Urothelium cell line (cell line): ENCODE results near the gene CIPC.

Experiments used
- DNase-seq: peaks from one replicate; pipeline ENCODE4 v3.0.0; 2011; ENCODE audit warnings: low spot score, mixed read lengths
- FAIRE-seq: peaks from 2 replicates; lab custom pipeline; 2011; peaks lifted over from hg19 to GRCh38; lab: Jason Lieb, UNC

Gene CIPC

GRCh38 chr14:77100961-77101360 is 2.9 kb downstream of the CIPC start:
- FAIRE-seq: no peak
- no peak for DNase-seq

GRCh38 chr14:77102154-77102553 is 4.1 kb downstream of the CIPC start:
- FAIRE-seq (no peak), DNase-seq (no peak)

DNA sequence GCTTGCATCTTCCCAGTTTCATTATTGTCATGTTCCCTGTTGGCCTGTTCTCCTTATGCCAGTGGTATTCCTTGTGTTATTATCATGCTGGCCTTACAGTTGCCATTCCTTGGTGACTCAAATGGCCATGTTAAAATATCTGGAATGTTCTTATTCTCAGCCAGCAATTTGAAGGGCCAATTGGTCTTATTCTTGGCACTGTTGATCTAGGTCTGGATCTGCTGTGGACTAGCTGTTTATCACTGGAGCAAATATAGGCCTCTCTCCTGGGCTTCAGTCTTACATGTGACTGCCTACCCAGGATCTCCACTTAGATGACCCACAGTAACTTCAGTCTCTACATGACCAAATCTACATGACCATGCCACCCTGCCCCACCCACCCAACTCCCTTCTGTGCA is 5.4 kb downstream of the CIPC start:
- FAIRE-seq (no peak), DNase-seq (no peak)

DNA sequence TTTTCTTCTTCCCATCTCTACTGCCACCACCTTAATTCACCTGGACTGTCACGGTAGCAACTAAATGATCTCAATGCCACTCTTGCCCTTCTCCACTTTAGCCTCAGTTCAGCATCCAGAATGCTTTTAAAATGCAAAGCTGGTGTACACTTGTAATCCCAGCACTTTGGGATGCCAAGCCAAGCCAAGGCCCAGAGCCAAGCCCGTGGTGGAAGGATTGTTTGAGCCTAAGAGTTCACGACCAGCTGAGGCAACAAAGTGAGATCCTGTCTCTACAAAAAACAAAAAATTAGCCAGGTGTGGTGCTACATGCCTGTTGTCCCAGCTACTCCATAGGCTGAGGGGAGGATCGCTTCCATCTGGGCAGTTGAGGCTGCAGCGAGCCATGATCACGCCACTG is 5.9 kb downstream of the CIPC start:
- FAIRE-seq (no peak), DNase-seq (no peak)

- no peak for FAIRE-seq
Measured at GRCh38 chr14:77104393-77104792, 6.3 kb downstream of the CIPC start.

DNA sequence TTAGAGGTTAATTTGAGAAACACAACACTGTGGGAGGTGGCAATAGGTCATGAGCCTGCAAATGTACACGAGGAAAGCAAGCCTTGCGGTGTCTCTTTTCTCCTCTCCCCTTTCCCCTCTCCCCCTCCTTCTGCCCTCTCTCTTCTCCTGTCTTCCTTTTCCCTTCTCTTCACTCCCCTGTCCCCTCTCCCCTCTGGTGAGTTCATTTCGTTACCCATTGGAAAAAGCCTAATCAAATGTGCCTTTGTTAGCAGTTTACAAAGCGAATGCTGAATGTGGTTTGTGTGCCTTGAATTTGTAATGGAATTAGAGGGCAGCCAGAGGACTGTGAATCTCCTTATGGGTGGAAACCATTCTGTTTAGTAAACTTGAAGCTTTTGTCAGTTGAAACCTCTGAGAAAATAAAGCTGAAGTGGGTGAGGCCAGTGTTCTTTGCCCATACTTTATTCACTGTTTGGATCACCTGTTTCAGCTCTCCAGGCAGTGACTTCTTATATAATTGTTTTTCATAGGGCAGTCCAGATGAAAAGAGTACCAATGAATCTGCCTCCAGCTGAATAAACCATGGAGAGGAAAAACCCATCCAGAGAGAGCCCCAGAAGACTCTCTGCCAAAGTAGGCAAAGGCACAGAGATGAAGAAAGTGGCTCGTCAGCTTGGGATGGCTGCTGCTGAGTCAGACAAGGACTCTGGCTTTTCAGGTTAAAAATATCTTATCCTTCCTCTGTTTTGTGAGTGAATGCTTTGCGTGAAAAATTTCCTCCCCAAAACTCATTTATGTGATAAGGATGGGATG is 7.3 kb downstream of the CIPC start:
- FAIRE-seq: no peak
- DNase-seq: no peak

More at GRCh38 chr14:77104393-77104792, 6.3 kb downstream of the CIPC start:
- DNase-seq: no peak

- FAIRE-seq (no peak), DNase-seq (no peak)
Measured at GRCh38 chr14:77106666-77107065, 8.6 kb downstream of the CIPC start.

- DNase-seq (no peak), FAIRE-seq (no peak)
Measured at GRCh38 chr14:77107228-77107627, 9.2 kb downstream of the CIPC start.

- DNase-seq (no peak), FAIRE-seq (no peak)
Measured at GRCh38 chr14:77108753-77109152, 10.7 kb downstream of the CIPC start.

- FAIRE-seq: no peak
- DNase-seq: no peak
Measured at GRCh38 chr14:77109656-77110055, 11.6 kb downstream of the CIPC start.

- DNase-seq (no peak), FAIRE-seq (no peak)
Measured at GRCh38 chr14:77110286-77110685, 12.2 kb downstream of the CIPC start.

DNA sequence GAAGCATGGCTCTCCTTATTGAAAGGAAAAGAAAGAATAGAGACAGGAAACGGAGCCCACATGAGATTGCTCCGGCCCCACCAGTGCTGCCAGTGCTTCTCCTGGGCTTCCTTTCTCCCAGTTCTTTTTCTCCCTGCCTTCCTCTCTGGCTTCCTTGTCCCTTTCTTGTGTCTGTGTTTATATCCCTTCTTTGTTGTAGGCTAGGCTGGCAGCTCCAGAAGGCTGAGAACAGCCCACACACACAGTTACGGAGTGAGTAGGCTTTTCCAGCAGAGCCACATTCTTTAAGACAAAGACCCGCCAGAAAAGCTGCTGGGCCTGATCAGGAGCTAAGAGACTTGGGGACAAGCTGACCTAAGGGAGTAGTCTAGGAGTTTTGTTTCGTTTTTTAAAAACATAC is 13.0 kb downstream of the CIPC start:
- FAIRE-seq: no peak
- DNase-seq: no peak

- DNase-seq: no peak
- FAIRE-seq: no peak
Measured at GRCh38 chr14:77113644-77114043, 15.6 kb downstream of the CIPC start.

GRCh38 chr14:77114609-77115008 is 16.6 kb downstream of the CIPC start:
- DNase-seq (no peak), FAIRE-seq (no peak)

DNA sequence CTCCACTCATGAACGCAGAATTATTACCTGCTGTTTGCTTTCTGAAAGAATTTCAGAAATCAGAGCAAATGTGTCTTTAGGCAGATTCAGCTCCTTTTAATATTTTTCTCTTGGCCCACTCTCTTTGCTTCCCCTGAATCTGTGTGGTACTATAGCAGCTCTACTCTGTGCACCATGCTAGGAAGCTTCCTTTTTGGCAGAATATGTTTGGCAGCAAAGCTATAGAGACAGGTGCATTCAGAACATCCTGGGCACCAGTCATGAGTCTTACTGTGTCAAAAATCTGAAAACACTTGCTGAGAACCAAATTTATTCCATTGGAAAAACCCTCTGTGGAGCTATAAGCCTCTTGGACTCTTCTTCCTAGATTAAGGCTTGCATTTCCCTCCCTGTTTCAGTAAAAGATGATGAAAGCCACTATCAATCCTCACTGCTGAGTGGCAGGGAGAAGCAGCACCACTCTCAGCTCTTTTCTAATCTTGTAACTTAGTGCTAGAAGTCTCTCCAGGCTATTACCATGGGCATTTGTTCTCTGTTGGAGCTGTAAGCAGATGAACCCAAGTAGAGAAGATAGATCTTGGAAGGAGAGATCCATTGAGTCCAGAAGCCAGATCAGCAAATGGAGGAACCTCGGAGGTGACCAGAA is 18.2 kb downstream of the CIPC start:
- no peak for DNase-seq
- FAIRE-seq: no peak

GRCh38 chr14:77119851-77120250 is 21.8 kb downstream of the CIPC start:
- no peak for FAIRE-seq
- no peak for DNase-seq

DNA sequence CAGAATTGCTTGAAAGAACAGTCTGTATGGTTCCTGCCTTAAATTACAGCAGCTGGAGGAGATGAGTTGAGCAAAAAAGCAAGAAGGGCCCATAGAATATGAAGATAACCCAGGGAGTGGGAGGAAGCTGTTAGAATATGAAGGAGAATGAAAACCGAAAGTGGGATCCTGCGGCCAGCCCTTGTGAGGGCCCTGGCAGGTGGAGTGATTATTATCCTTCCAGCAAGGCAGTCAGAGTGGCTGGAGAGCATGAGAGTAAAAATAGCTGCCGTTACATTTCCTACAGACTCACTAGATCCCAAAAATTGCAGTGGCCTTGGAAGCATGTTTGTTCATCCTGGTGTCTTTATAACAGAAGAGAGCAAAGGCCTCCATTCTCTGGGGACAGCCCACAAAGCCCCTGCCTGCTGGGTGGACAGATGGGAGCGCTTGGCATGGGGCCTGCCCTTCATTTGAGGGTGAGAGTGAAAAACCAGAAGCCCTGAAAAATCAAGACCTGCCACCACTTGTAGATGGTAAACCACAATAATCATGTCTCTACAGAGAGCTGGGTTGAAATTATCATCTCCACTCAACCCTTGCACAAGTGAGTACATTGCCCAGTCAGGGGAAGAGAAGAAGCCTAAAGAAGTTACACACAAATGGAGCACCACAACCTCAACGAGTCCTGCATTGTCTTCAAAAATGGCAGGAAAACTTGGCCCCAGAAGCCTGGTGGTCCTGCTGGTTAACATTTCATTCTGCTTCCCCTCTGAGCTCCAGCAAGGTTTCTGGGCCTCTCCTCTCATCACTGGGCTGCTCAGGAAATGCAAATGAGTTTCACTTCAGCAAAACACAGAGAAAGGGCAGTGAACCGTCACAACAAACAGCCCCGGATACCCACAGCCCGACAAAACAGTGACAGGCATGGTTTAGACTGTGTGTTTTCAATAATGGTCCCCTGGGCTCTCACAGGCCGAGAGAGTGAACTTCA is 23.0 kb downstream of the CIPC start:
- FAIRE-seq (no peak), DNase-seq (no peak)

- no peak for FAIRE-seq
Measured at GRCh38 chr14:77122526-77123125, 24.6 kb downstream of the CIPC start.

GRCh38 chr14:77123381-77124325 is 25.6 kb downstream of the CIPC start:
- DNase-seq (peak; percentile 40), FAIRE-seq (no peak)

More at GRCh38 chr14:77122526-77123125, 24.6 kb downstream of the CIPC start:
- no peak for DNase-seq
